HCT116 (cell line): ENCODE data around the gene PFKFB2. TPM values are rescaled to one million over a fixed set of nuclear protein-coding genes. Genes with fewer than 3 reads are reported as not detected.

Source experiments
- ATAC-seq: fragments of 200-7000 bp; cut with Tn5 transposase; 2 replicates; pipeline ENCODE4 v1.9.1; 2020; ENCODE audit warnings: mild to moderate bottlenecking, moderate library complexity
- BruUV-seq: library from RNA; stranded (reverse); fragments of 400-500 nt; replicated peaks from 2 replicates; lab custom pipeline; 2021; lab: Mats Ljungman, UMichigan
- CTCF ChIA-PET: fragments of 300-600 bp; sonication (Branson Sonifier 250); formaldehyde crosslinking; loops from one replicate; lab custom pipeline; 2021; ENCODE audit warnings: antibody characterized with exemption; lab: Charles Lee
- POLR2A ChIA-PET: fragments of 300-600, 350-600 bp; sonication (Branson Sonifier 250); formaldehyde crosslinking; loops from one replicate; lab custom pipeline; 2021; ENCODE audit warnings: antibody characterized with exemption; lab: Charles Lee
- RAD21 ChIA-PET, 2 experiments: fragments of 300-600 bp; sonication (Branson Sonifier 250); formaldehyde crosslinking; loops; one replicate each; lab custom pipeline; 2023; ENCODE audit warnings: low total read pairs in 2 of 2; ENCODE audit not compliant: uncharacterized antibody in 2 of 2, unreplicated experiment in 2 of 2, low non-redundant PET in 1 of 2; lab: Charles Lee
- DNase-seq: peaks from one replicate; pipeline ENCODE4 v3.0.0-alpha.2; 2010; ENCODE audit warnings: low read depth, low spot score
- H2AFZ ChIP-seq: fragments of 200-600 bp; shearing (Covaris generic), sonication (generic); 2 replicates; pipeline ENCODE4 v1.6.1; 2017; ENCODE audit warnings: low read depth, mixed run types, mixed read lengths, antibody characterized with exemption, low read length; ENCODE audit not compliant: poor library complexity, severe bottlenecking
- H3K27ac ChIP-seq: 2 replicates; pipeline ENCODE4 v1.5.1; 2012; ENCODE audit warnings: low read depth, low read length
- H3K27me3 ChIP-seq: fragments of 200-600 bp; sonication (generic); 2 replicates; pipeline ENCODE4 v1.6.1; 2016; ENCODE audit warnings: mixed run types, low read length, mixed read lengths; ENCODE audit not compliant: insufficient read depth
- H3K36me3 ChIP-seq, 2 experiments: fragments of 200-500 bp in 1 of 2; fragments of 200-600 bp in 1 of 2; sonication (Bioruptor generic) in 1 of 2; sonication (generic) in 1 of 2; 2 replicates each; pipeline versions ENCODE4 v1.5.1 to v1.6.1; 2014 to 2016; ENCODE audit warnings: low read length in 2 of 2, inconsistent platforms in 1 of 2, mixed read lengths in 1 of 2, mixed run types in 1 of 2; ENCODE audit not compliant: insufficient read depth in 2 of 2, control insufficient read depth in 1 of 2
- H3K4me1 ChIP-seq, 2 experiments: fragments of 200-600 bp in 1 of 2; sonication (generic) in 1 of 2; 2 replicates each; pipeline versions ENCODE4 v1.5.1 to v1.6.1; 2012 to 2017; ENCODE audit warnings: low read length in 2 of 2, inconsistent platforms in 1 of 2, mild to moderate bottlenecking in 1 of 2, mixed read lengths in 1 of 2, mixed run types in 1 of 2, moderate library complexity in 1 of 2; ENCODE audit not compliant: insufficient read depth in 2 of 2, control insufficient read depth in 1 of 2
- H3K4me2 ChIP-seq: fragments of 200-600 bp; sonication (generic); 2 replicates; pipeline ENCODE4 v1.6.1; 2017; ENCODE audit warnings: mixed run types, low read length, mixed read lengths
- H3K4me3 ChIP-seq, 2 experiments: fragments of 200-600 bp in 1 of 2; sonication (generic) in 1 of 2; replicated peaks in 1 of 2; 2 replicates each; pipeline ENCODE4 v1.5.1; 2011 to 2016; ENCODE audit warnings: low read length in 2 of 2, control low read depth in 1 of 2, low read depth in 1 of 2, mild to moderate bottlenecking in 1 of 2, mixed read lengths in 1 of 2, mixed run types in 1 of 2
- H3K79me2 ChIP-seq: fragments of 200-600 bp; sonication (generic); 2 replicates; pipeline ENCODE4 v1.6.1; 2017; ENCODE audit warnings: mild to moderate bottlenecking, mixed run types, low read length, moderate library complexity, mixed read lengths; ENCODE audit not compliant: insufficient read depth
- H3K9ac ChIP-seq: fragments of 200-600 bp; sonication (generic); 2 replicates; pipeline ENCODE4 v1.6.1; 2016; ENCODE audit warnings: low read length, mixed read lengths
- H3K9me2 ChIP-seq: fragments of 200-600 bp; sonication (generic), shearing (Covaris generic); 2 replicates; pipeline ENCODE4 v1.6.1; 2017; ENCODE audit warnings: mixed run types, mild to moderate bottlenecking, moderate library complexity; ENCODE audit not compliant: insufficient read depth
- H3K9me3 ChIP-seq, 2 experiments: fragments of 200-500 bp in 1 of 2; fragments of 200-600 bp in 1 of 2; sonication (Bioruptor generic) in 1 of 2; sonication (generic) in 1 of 2; 2 replicates each; pipeline ENCODE4 v1.6.1; 2014 to 2017; ENCODE audit warnings: low read length in 2 of 2, mixed read lengths in 2 of 2, inconsistent platforms in 1 of 2, low read depth in 1 of 2, mild to moderate bottlenecking in 1 of 2, mixed run types in 1 of 2, moderate library complexity in 1 of 2; ENCODE audit not compliant: control insufficient read depth in 1 of 2, insufficient read depth in 1 of 2
- H4K20me1 ChIP-seq: fragments of 200-600 bp; sonication (generic), shearing (Covaris generic); 2 replicates; pipeline ENCODE4 v1.6.1; 2017; ENCODE audit warnings: mixed run types, mild to moderate bottlenecking, moderate library complexity; ENCODE audit not compliant: insufficient read depth
- EGR1 ChIP-seq: IDR thresholded peaks from 2 replicates; pipeline ENCODE4 v1.6.1; 2012; ENCODE audit warnings: low read depth
- ELF1 ChIP-seq: IDR thresholded peaks from 2 replicates; pipeline ENCODE4 v1.6.1; 2012; ENCODE audit warnings: low read depth, borderline replicate concordance
- EZH2 ChIP-seq: fragments of 200-600 bp; sonication (generic); IDR thresholded peaks from 2 replicates; pipeline ENCODE4 v1.6.1; 2017; ENCODE audit warnings: antibody characterized with exemption, mixed run types
- EZH2phosphoT487 ChIP-seq: fragments of 200-600 bp; IDR thresholded peaks from 2 replicates; pipeline ENCODE4 v1.6.1; 2018; ENCODE audit warnings: antibody characterized with exemption, borderline replicate concordance
- FOSL1 ChIP-seq: IDR thresholded peaks from 2 replicates; pipeline ENCODE4 v1.6.1; 2012; ENCODE audit warnings: low read depth
- JUND ChIP-seq: IDR thresholded peaks from 2 replicates; pipeline ENCODE4 v1.6.1; 2012
- POLR2AphosphoS5 ChIP-seq: IDR thresholded peaks from 2 replicates; pipeline ENCODE4 v1.6.1; 2011; ENCODE audit warnings: mild to moderate bottlenecking, low read depth, low read length, moderate library complexity
- RAD21 ChIP-seq: IDR thresholded peaks from 2 replicates; pipeline ENCODE4 v1.6.1; 2012; ENCODE audit warnings: low read depth, mild to moderate bottlenecking
- SIN3A ChIP-seq: IDR thresholded peaks from 2 replicates; pipeline ENCODE4 v1.6.1; 2012; ENCODE audit warnings: low read depth
- SP1 ChIP-seq: IDR thresholded peaks from 2 replicates; pipeline ENCODE4 v1.6.1; 2012; ENCODE audit warnings: low read depth
- SRF ChIP-seq: IDR thresholded peaks from 2 replicates; pipeline ENCODE4 v1.6.1; 2012; ENCODE audit warnings: low read depth
- TCF7L2 ChIP-seq: IDR thresholded peaks from 2 replicates; pipeline ENCODE4 v1.7.0; 2011; ENCODE audit warnings: borderline replicate concordance, inconsistent platforms; ENCODE audit not compliant: insufficient read depth, insufficient read length; ENCODE audit errors: extremely low read depth
- YY1 ChIP-seq: IDR thresholded peaks from 2 replicates; pipeline ENCODE4 v1.6.1; 2011; ENCODE audit warnings: low read length, low read depth, moderate library complexity, mild to moderate bottlenecking; ENCODE audit not compliant: insufficient replicate concordance; ENCODE audit errors: extremely low read depth
- ZFX ChIP-seq: fragments of 450-650 bp; IDR thresholded peaks from 2 replicates; pipeline ENCODE4 v1.6.1; 2017
- intact Hi-C: fragments of 100-400 bp; cut with micrococcal nuclease; formaldehyde crosslinking; loops from 2 replicates; pipeline ENCODE4 v1.10.0; 2022
- total RNA-seq: library from RNA; stranded (reverse); gene quantifications from one replicate; pipeline ENCODE4 v1.2.1, GENCODE V29; 2021; ENCODE audit not compliant: unreplicated experiment
- TF ChIP-seq, protein P1 (sequence below): IDR thresholded peaks from 2 replicates; pipeline ENCODE4 v1.6.1; 2012; ENCODE audit warnings: low read depth
- TF ChIP-seq, protein P2 (sequence below): IDR thresholded peaks from 2 replicates; pipeline ENCODE4 v1.6.1; 2011; ENCODE audit warnings: mild to moderate bottlenecking, low read length, moderate library complexity; ENCODE audit not compliant: insufficient replicate concordance; ENCODE audit errors: extremely low read depth
- TF ChIP-seq, protein P3 (sequence below): IDR thresholded peaks from 2 replicates; pipeline ENCODE4 v1.6.1; 2012

The PFKFB2 gene
- total RNA-seq, 1 experiment from 2014 or later, result 13.9 TPM

DNA sequence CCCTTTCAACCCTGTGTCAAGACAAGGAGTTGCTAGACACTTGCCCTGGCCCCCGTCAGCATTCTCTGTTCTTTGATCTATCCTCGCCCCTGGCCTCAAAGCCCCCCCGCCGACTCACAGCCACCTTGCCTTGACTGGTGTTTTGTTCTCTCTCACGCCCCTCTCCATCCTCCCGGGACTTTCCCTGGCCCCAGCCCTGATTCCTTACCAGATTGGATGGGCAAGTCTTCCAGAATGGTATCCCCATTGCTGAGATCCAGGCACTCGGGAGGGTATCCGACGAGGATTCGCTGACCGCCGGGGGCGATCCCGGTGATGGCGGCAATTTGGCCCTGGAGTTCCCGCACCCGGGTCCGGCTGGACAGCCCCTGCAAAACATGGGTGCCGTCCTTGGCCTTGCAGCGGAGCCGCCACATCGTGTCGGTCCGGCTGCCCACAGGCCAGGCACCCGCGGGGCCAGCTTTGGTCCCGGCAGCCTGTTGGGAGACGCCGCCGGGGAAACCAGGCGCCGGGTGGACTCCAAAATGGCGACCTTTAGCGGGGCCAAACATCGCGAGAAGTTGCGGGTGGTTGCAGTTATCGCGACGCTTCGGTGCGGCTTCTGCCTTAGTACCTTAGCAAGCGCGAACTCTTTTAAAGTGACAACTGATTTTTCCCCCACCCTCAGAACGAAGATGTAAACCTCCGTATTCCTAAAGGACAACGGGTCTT is 2.4 kb upstream of the PFKFB2 start:
- intact Hi-C loops, result loop anchor here (2.0 kb wide), 1 partner anchor 46 kb away; no protein-coding TSS in a partner anchor
- no peaks in the 10 kb centered on the region for H3K27me3 ChIP-seq
- ChIA-PET RAD21 (no interaction called here), POLR2A (interaction anchor here (1.0 kb wide), 1 partner anchor 18 kb away, joined by 3 read pairs; the partner anchor contains the start of gene C1orf116), CTCF (interaction anchor here (1.2 kb wide), 3 partner anchors 10 to 34 kb away, joined by 3 to 8 read pairs (median 5); partner anchors contain the start of gene C1orf116)
- DNase-seq (peak; percentile 85), ATAC-seq (peak; percentile 49)
- peak overlapping the region; percentile 67 for H2AFZ ChIP-seq
- peak overlapping the region; percentile 88 to 90 for H3K4me3 ChIP-seq
- peak overlapping the region; percentile 73 for H3K4me2 ChIP-seq
- H3K36me3 ChIP-seq, result peaks cover 14 to 30% of the 10 kb centered on the region in 2 experiments
- no peaks in the 10 kb centered on the region for H3K9me2 ChIP-seq
- H3K4me1 ChIP-seq, result peaks cover 11 to 29% of the 10 kb centered on the region in 2 experiments
- TF ChIP-seq EZH2phosphoT487, result no peak
- peak; percentile 77 for TF ChIP-seq SIN3A
- TF ChIP-seq EZH2, result no peak
- peak; percentile 44 for TF ChIP-seq ZFX
- TF ChIP-seq, protein P1, sequence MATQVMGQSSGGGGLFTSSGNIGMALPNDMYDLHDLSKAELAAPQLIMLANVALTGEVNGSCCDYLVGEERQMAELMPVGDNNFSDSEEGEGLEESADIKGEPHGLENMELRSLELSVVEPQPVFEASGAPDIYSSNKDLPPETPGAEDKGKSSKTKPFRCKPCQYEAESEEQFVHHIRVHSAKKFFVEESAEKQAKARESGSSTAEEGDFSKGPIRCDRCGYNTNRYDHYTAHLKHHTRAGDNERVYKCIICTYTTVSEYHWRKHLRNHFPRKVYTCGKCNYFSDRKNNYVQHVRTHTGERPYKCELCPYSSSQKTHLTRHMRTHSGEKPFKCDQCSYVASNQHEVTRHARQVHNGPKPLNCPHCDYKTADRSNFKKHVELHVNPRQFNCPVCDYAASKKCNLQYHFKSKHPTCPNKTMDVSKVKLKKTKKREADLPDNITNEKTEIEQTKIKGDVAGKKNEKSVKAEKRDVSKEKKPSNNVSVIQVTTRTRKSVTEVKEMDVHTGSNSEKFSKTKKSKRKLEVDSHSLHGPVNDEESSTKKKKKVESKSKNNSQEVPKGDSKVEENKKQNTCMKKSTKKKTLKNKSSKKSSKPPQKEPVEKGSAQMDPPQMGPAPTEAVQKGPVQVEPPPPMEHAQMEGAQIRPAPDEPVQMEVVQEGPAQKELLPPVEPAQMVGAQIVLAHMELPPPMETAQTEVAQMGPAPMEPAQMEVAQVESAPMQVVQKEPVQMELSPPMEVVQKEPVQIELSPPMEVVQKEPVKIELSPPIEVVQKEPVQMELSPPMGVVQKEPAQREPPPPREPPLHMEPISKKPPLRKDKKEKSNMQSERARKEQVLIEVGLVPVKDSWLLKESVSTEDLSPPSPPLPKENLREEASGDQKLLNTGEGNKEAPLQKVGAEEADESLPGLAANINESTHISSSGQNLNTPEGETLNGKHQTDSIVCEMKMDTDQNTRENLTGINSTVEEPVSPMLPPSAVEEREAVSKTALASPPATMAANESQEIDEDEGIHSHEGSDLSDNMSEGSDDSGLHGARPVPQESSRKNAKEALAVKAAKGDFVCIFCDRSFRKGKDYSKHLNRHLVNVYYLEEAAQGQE, result no peak
- peak; percentile 88 for TF ChIP-seq TCF7L2
- no peak for TF ChIP-seq FOSL1
- TF ChIP-seq YY1, result peak; percentile 95
- TF ChIP-seq POLR2AphosphoS5, result peak; percentile 83
- no peak for TF ChIP-seq SRF
- TF ChIP-seq EGR1, result 0 out of 2 replicates have a peak, but pooled peaks have one; percentile 20
- no peak; the same call in 1 of the 2 replicates for TF ChIP-seq JUND
- TF ChIP-seq, protein P2, sequence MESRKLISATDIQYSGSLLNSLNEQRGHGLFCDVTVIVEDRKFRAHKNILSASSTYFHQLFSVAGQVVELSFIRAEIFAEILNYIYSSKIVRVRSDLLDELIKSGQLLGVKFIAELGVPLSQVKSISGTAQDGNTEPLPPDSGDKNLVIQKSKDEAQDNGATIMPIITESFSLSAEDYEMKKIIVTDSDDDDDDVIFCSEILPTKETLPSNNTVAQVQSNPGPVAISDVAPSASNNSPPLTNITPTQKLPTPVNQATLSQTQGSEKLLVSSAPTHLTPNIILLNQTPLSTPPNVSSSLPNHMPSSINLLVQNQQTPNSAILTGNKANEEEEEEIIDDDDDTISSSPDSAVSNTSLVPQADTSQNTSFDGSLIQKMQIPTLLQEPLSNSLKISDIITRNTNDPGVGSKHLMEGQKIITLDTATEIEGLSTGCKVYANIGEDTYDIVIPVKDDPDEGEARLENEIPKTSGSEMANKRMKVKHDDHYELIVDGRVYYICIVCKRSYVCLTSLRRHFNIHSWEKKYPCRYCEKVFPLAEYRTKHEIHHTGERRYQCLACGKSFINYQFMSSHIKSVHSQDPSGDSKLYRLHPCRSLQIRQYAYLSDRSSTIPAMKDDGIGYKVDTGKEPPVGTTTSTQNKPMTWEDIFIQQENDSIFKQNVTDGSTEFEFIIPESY, result peak; percentile 99
- TF ChIP-seq SP1, result peak; percentile 69
- TF ChIP-seq, protein P3, sequence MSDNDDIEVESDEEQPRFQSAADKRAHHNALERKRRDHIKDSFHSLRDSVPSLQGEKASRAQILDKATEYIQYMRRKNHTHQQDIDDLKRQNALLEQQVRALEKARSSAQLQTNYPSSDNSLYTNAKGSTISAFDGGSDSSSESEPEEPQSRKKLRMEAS, result peak; percentile 83
- TF ChIP-seq RAD21, result no peak
- no peak for TF ChIP-seq ELF1
- no TSS peak for BruUV-seq
- peaks cover 52% of the 10 kb centered on the region for H3K79me2 ChIP-seq
- H3K9me3 ChIP-seq, result no peaks in the 10 kb centered on the region
- peaks cover 8% of the 10 kb centered on the region; the same call in 1 of the 2 replicates for H4K20me1 ChIP-seq
- H3K27ac ChIP-seq, result peak overlapping the region; percentile 85
- H3K9ac ChIP-seq, result peak overlapping the region; percentile 96
